K562 (cell line): ENCODE measurements around the gene MYLIP. TPM values are rescaled to one million over a fixed set of nuclear protein-coding genes. Genes with fewer than 3 reads are reported as not detected.

ENCODE experiments used
- CBFA2T2 ChIP-seq: fragments of 450-650 bp; conservative IDR thresholded peaks from 2 replicates; pipeline ENCODE4 v1.6.1; 2017; ENCODE audit warnings: mild to moderate bottlenecking
- ELF1 ChIP-seq: fragments of 200-800 bp; sonication (Bioruptor generic); IDR thresholded peaks from 2 replicates; pipeline ENCODE4 v1.6.1; 2016; ENCODE audit warnings: missing genetic modification characterization, missing compliant biosample characterization
- ETV5 ChIP-seq: sonication (generic); formaldehyde crosslinking; IDR thresholded peaks from 2 replicates; pipeline ENCODE4 v1.4.0; 2020; ENCODE audit warnings: low read depth, mild to moderate bottlenecking, missing genetic modification reagents
- GABPB2 ChIP-seq: fragments of 250-450 bp; sonication (Bioruptor Pico); conservative IDR thresholded peaks from 2 replicates; pipeline ENCODE4 v1.5.1; 2021; ENCODE audit warnings: mild to moderate bottlenecking
- HDGF ChIP-seq: fragments of 450-650 bp; IDR thresholded peaks from 2 replicates; pipeline ENCODE4 v1.6.1; 2016
- JUNB ChIP-seq: fragments of 450-650 bp; formaldehyde crosslinking; conservative IDR thresholded peaks from 2 replicates; pipeline ENCODE4 v1.4.0; 2020; ENCODE audit warnings: mild to moderate bottlenecking
- MTA1 ChIP-seq: fragments of 450-650 bp; IDR thresholded peaks from 2 replicates; pipeline ENCODE4 v1.6.1; 2017; ENCODE audit warnings: borderline replicate concordance
- MYBL2 ChIP-seq, 2 experiments: fragments of 450-650 bp in 1 of 2; sonication (generic) in 1 of 2; formaldehyde crosslinking in 1 of 2; IDR thresholded peaks; 2 replicates each; pipeline versions ENCODE4 v1.6.1 to v1.8.1; 2017 to 2022; ENCODE audit warnings: borderline replicate concordance in 1 of 2, inconsistent platforms in 1 of 2, low read depth in 1 of 2, mild to moderate bottlenecking in 1 of 2, missing genetic modification reagents in 1 of 2, moderate library complexity in 1 of 2
- NCOA2 ChIP-seq, 2 experiments: fragments of 450-650 bp; IDR thresholded peaks; 2 replicates each; pipeline ENCODE4 v1.6.1; 2018; ENCODE audit warnings: mild to moderate bottlenecking in 2 of 2, moderate library complexity in 1 of 2; ENCODE audit not compliant: partially characterized antibody in 2 of 2
- NFRKB ChIP-seq: fragments of 450-650 bp; IDR thresholded peaks from 2 replicates; pipeline ENCODE4 v1.6.1; 2016; ENCODE audit warnings: low read depth
- RFX7 ChIP-seq: fragments of 250-450 bp; sonication (Bioruptor Pico); IDR thresholded peaks from 2 replicates; pipeline ENCODE4 v1.5.1; 2021; ENCODE audit warnings: mild to moderate bottlenecking
- SOX6 ChIP-seq: fragments of 450-650 bp; IDR thresholded peaks from 2 replicates; pipeline ENCODE4 v1.6.1; 2014; ENCODE audit warnings: mild to moderate bottlenecking
- TEAD2 ChIP-seq: fragments of 450-650 bp; IDR thresholded peaks from 2 replicates; pipeline ENCODE4 v1.6.1; 2016; ENCODE audit warnings: missing genetic modification characterization, control low read depth, missing compliant biosample characterization
- ZNF239 ChIP-seq: fragments of 250-450 bp; sonication (Bioruptor Pico); IDR thresholded peaks from 2 replicates; pipeline ENCODE4 v1.4.0; 2020; ENCODE audit warnings: mild to moderate bottlenecking
- ZZZ3 ChIP-seq: fragments of 450-650 bp; IDR thresholded peaks from 2 replicates; pipeline ENCODE4 v1.6.1; 2016; ENCODE audit warnings: antibody characterized with exemption, mild to moderate bottlenecking, moderate library complexity
- polyA plus RNA-seq, 8 experiments: library from polyadenylated mRNA; depleted of rRNA in 4 of 8; stranded (reverse) in 5 of 8; unstranded in 3 of 8; fragments of >200 nt; fragmentation: Nextera tagmentation in 2 of 8; fragmentation: Illumina TruSeq in 1 of 8; extraction: Ambion mirVana in 2 of 8; extraction: Trizol in 1 of 8; gene quantifications; 2 replicates each; pipeline versions ENCODE4 v1.2.1 to v1.2.3, GENCODE V29; 2011 to 2014; ENCODE audit warnings: inconsistent platforms in 1 of 8, missing spikeins in 1 of 8
- total RNA-seq, 7 experiments: library from RNA; depleted of rRNA in 6 of 7; stranded (reverse); fragments of >200 nt in 6 of 7; fragmentation: Illumina TruSeq in 2 of 7; extraction: Trizol in 2 of 7; gene quantifications; 2 replicates each; pipeline versions ENCODE4 v1.2.1 to v1.2.3, GENCODE V29; 2011 to 2021; ENCODE audit warnings: low replicate concordance in 1 of 7
- TF ChIP-seq, protein P1 (sequence below): fragments of 250-450 bp; sonication (Bioruptor Pico); IDR thresholded peaks from 2 replicates; pipeline ENCODE4 v1.8.0; 2022; ENCODE audit warnings: inconsistent platforms
- TF ChIP-seq, protein P2 (sequence below), 2 experiments: IDR thresholded peaks; 2 replicates each; pipeline ENCODE4 v1.6.1; 2011; ENCODE audit warnings: borderline replicate concordance in 1 of 2, control low read depth in 1 of 2, low read depth in 1 of 2, low read length in 1 of 2, mild to moderate bottlenecking in 1 of 2, mixed read lengths in 1 of 2, moderate library complexity in 1 of 2; ENCODE audit not compliant: insufficient read depth in 1 of 2, insufficient read length in 1 of 2, poor library complexity in 1 of 2, severe bottlenecking in 1 of 2; ENCODE audit errors: extremely low read depth in 1 of 2
- TF ChIP-seq, protein P3 (sequence below), 3 experiments: fragments of 200-800 bp in 1 of 3; sonication (Bioruptor generic) in 1 of 3; sonication (generic) in 1 of 3; formaldehyde crosslinking in 1 of 3; IDR thresholded peaks; 2 replicates each; pipeline versions ENCODE4 v1.6.1 to v1.8.0; 2016 to 2022; ENCODE audit warnings: mild to moderate bottlenecking in 2 of 3, missing compliant biosample characterization in 2 of 3, missing genetic modification characterization in 2 of 3, missing genetic modification reagents in 1 of 3
- TF ChIP-seq, protein P4 (sequence below): fragments of 250-450 bp; sonication (Bioruptor Pico); IDR thresholded peaks from 2 replicates; pipeline ENCODE4 v1.8.0; 2022; ENCODE audit warnings: moderate library complexity, mild to moderate bottlenecking, inconsistent platforms
- TF ChIP-seq, protein P5 (sequence below): fragments of 250-450 bp; sonication (Bioruptor Pico); IDR thresholded peaks from 2 replicates; pipeline ENCODE4 v1.8.0; 2021; ENCODE audit warnings: moderate library complexity, mild to moderate bottlenecking, inconsistent platforms

Gene MYLIP
- total and polyA plus RNA-seq, 9 of the 15 experiments (the other 6 are each of a cell fraction or from before 2014, with no cell fraction given) = 10.8 to 43.5 (median 31.5) TPM

DNA sequence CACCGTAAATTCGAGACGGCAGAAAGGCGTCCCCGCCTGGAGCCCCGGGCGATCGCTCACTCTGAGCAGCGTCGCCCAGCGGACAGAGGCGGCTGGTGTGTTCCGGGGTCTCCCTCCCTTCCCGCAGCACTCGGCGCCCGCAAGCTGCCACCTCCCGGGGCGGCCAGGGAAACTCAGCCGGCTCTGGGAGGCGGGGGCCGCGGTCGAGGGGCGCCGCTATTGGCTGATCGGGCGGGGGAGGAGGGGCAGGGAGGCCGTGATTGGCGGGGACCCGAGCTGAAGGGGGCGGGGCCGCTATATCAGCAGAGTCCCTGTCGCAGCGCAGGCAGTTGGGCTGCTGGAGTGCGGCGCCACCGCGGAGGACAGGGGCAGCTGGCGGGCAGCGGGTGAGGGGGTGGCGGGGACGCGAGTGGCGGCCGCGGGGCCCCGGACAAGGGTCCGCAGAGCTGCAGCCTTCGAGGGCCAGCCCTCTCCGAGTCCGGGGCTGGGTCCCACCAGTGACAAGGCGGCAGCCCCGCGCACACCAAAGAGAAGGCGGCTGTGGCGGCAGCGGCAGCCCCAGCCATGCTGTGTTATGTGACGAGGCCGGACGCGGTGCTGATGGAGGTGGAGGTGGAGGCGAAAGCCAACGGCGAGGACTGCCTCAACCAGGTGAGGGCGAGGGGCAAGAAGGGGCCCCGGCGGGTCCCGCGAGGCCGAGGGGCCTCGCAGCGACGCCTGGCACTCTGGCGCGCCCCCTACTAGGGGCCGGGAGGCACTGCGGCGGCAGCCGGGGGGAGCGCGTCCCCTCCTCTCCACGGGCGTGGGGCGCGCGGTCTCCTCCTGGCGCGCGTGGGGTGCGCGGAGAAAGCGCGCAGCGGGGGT lies at the start of gene MYLIP (continued):
- TF ChIP-seq, protein P1, sequence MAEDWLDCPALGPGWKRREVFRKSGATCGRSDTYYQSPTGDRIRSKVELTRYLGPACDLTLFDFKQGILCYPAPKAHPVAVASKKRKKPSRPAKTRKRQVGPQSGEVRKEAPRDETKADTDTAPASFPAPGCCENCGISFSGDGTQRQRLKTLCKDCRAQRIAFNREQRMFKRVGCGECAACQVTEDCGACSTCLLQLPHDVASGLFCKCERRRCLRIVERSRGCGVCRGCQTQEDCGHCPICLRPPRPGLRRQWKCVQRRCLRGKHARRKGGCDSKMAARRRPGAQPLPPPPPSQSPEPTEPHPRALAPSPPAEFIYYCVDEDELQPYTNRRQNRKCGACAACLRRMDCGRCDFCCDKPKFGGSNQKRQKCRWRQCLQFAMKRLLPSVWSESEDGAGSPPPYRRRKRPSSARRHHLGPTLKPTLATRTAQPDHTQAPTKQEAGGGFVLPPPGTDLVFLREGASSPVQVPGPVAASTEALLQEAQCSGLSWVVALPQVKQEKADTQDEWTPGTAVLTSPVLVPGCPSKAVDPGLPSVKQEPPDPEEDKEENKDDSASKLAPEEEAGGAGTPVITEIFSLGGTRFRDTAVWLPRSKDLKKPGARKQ (CRISPR knock-in tag) = no peak
- TF ChIP-seq GABPB2 (CRISPR knock-in tag) = peak; percentile 91
- peak; percentile 38; the same call in 1 of the 2 replicates for TF ChIP-seq MYBL2 (IDR thresholded peaks at IDR 0.05; ENCODE audit: low read depth)
- no peak for TF ChIP-seq MYBL2 (CRISPR knock-in tag; IDR thresholded peaks at IDR 0.05; ENCODE audit: borderline replicate concordance)
- no peak for TF ChIP-seq ZNF239 (CRISPR knock-in tag)
- TF ChIP-seq TEAD2 (tag) = no peak
- no peak for TF ChIP-seq CBFA2T2
- TF ChIP-seq, protein P2, sequence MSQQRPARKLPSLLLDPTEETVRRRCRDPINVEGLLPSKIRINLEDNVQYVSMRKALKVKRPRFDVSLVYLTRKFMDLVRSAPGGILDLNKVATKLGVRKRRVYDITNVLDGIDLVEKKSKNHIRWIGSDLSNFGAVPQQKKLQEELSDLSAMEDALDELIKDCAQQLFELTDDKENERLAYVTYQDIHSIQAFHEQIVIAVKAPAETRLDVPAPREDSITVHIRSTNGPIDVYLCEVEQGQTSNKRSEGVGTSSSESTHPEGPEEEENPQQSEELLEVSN (IDR thresholded peaks at IDR 0.05; ENCODE audit: borderline replicate concordance in 1 of 2, extremely low read depth in 1 of 2, insufficient read depth in 1 of 2, insufficient read length in 1 of 2, low read depth in 1 of 2, low read length in 1 of 2, poor library complexity in 1 of 2, severe bottlenecking in 1 of 2) = peak; percentile 45 to 64
- no peak for TF ChIP-seq ZZZ3
- no peak for TF ChIP-seq HDGF
- peak; percentile 56; the same call in 1 of the 2 replicates for TF ChIP-seq RFX7 (CRISPR knock-in tag)
- TF ChIP-seq NFRKB = peak; percentile 40; the same call in 1 of the 2 replicates
- TF ChIP-seq ELF1 (tag) = peak; percentile 88
- TF ChIP-seq, protein P3, sequence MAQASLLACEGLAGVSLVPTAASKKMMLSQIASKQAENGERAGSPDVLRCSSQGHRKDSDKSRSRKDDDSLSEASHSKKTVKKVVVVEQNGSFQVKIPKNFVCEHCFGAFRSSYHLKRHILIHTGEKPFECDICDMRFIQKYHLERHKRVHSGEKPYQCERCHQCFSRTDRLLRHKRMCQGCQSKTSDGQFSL (CRISPR knock-in tag; IDR thresholded peaks at IDR 0.05) = peak; percentile 75
- TF ChIP-seq, protein P3 (tag; IDR thresholded peaks at IDR 0.05) = peak in 1 of 2 experiments; percentile 75; a peak in 2 of 4 replicates
- TF ChIP-seq, protein P4, sequence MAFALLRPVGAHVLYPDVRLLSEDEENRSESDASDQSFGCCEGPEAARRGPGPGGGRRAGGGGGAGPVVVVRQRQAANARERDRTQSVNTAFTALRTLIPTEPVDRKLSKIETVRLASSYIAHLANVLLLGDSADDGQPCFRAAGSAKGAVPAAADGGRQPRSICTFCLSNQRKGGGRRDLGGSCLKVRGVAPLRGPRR (CRISPR knock-in tag) = no peak
- peak; percentile 66; the same call in 1 of the 2 replicates for TF ChIP-seq SOX6
- no peak for TF ChIP-seq MTA1
- TF ChIP-seq NCOA2 (IDR thresholded peaks at IDR 0.05; ENCODE audit: partially characterized antibody in 2 of 2) = no peak
- peak; percentile 65; the same call in 1 of the 2 replicates for TF ChIP-seq JUNB (CRISPR knock-in tag)
- TF ChIP-seq, protein P5, sequence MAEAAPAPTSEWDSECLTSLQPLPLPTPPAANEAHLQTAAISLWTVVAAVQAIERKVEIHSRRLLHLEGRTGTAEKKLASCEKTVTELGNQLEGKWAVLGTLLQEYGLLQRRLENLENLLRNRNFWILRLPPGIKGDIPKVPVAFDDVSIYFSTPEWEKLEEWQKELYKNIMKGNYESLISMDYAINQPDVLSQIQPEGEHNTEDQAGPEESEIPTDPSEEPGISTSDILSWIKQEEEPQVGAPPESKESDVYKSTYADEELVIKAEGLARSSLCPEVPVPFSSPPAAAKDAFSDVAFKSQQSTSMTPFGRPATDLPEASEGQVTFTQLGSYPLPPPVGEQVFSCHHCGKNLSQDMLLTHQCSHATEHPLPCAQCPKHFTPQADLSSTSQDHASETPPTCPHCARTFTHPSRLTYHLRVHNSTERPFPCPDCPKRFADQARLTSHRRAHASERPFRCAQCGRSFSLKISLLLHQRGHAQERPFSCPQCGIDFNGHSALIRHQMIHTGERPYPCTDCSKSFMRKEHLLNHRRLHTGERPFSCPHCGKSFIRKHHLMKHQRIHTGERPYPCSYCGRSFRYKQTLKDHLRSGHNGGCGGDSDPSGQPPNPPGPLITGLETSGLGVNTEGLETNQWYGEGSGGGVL (CRISPR knock-in tag) = no peak
- TF ChIP-seq ETV5 (CRISPR knock-in tag) = peak; percentile 93
